GM23338 (cell line): ENCODE measurements around the gene PLEK. TPM values are rescaled to one million over a fixed set of nuclear protein-coding genes. Genes with fewer than 3 reads are reported as not detected.

Source experiments
- ATAC-seq: fragments of 200-7000 bp; cut with Tn5 transposase; 3 replicates; pipeline ENCODE4 v1.9.1; 2020
- DNase-seq: peaks from one replicate; pipeline ENCODE4 v3.0.0-alpha.2; 2015; ENCODE audit warnings: low spot score
- H2AFZ ChIP-seq: fragments of 200-600 bp; sonication (generic); 2 replicates; pipeline ENCODE4 v1.8.0; 2016; ENCODE audit warnings: antibody characterized with exemption, mild to moderate bottlenecking, moderate library complexity
- H3F3A ChIP-seq: fragments of 200-600 bp; sonication (generic); replicated peaks from 2 replicates; pipeline ENCODE4 v1.8.0; 2017; ENCODE audit warnings: antibody characterized with exemption, mixed run types, low read depth
- H3K27ac ChIP-seq: fragments of 200-600 bp; sonication (generic); 2 replicates; pipeline ENCODE4 v1.6.1; 2016; ENCODE audit warnings: low read depth
- H3K27me3 ChIP-seq: fragments of 200-600 bp; sonication (generic); 2 replicates; pipeline ENCODE4 v1.8.0; 2016; ENCODE audit warnings: mild to moderate bottlenecking, mixed run types, moderate library complexity; ENCODE audit not compliant: insufficient read depth
- H3K36me3 ChIP-seq: fragments of 200-600 bp; sonication (generic); 2 replicates; pipeline ENCODE4 v1.8.0; 2016; ENCODE audit warnings: mild to moderate bottlenecking; ENCODE audit not compliant: insufficient read depth
- H3K4me1 ChIP-seq: fragments of 200-600 bp; sonication (generic); 2 replicates; pipeline ENCODE4 v1.8.0; 2016; ENCODE audit warnings: mild to moderate bottlenecking, moderate library complexity; ENCODE audit not compliant: insufficient read depth
- H3K4me2 ChIP-seq: fragments of 200-600 bp; sonication (generic); 2 replicates; pipeline ENCODE4 v1.7.1; 2017; ENCODE audit warnings: mixed run types
- H3K4me3 ChIP-seq: fragments of 200-600 bp; sonication (generic); 2 replicates; pipeline ENCODE4 v1.6.1; 2016; ENCODE audit warnings: mixed run types
- H3K79me2 ChIP-seq: fragments of 200-600 bp; sonication (generic); replicated peaks from 2 replicates; pipeline ENCODE4 v1.8.0; 2017; ENCODE audit warnings: mild to moderate bottlenecking; ENCODE audit not compliant: insufficient read depth
- H3K9me2 ChIP-seq: fragments of 200-600 bp; sonication (generic); 2 replicates; pipeline ENCODE4 v1.8.0; 2017; ENCODE audit not compliant: insufficient read depth
- H4K20me1 ChIP-seq: fragments of 200-600 bp; sonication (generic); replicated peaks from 2 replicates; pipeline ENCODE4 v1.8.0; 2017; ENCODE audit warnings: mild to moderate bottlenecking; ENCODE audit not compliant: insufficient read depth
- H3K27ac Mint-ChIP-seq: 2 replicates; pipeline ENCODE4 v1.8.0; 2020; ENCODE audit warnings: inconsistent platforms, mild to moderate bottlenecking, moderate library complexity, mixed read lengths
- H3K27me3 Mint-ChIP-seq: 3 replicates; pipeline ENCODE4 v1.8.0; 2022; ENCODE audit warnings: low read depth, mild to moderate bottlenecking, moderate library complexity, mixed read lengths, inconsistent platforms; ENCODE audit not compliant: insufficient read depth, poor library complexity
- H3K36me3 Mint-ChIP-seq: 3 replicates; pipeline ENCODE4 v1.8.0; 2021; ENCODE audit warnings: low read depth, mild to moderate bottlenecking, inconsistent platforms, moderate library complexity, mixed read lengths
- H3K4me1 Mint-ChIP-seq: 3 replicates; pipeline ENCODE4 v1.8.0; 2020; ENCODE audit warnings: mild to moderate bottlenecking, inconsistent platforms, mixed read lengths
- H3K4me3 Mint-ChIP-seq: 3 replicates; pipeline ENCODE4 v1.8.0; 2021; ENCODE audit warnings: moderate library complexity, mild to moderate bottlenecking, inconsistent platforms, mixed read lengths
- H3K9me3 Mint-ChIP-seq: 3 replicates; pipeline ENCODE4 v1.8.0; 2020; ENCODE audit warnings: moderate library complexity, mild to moderate bottlenecking, inconsistent platforms, mixed read lengths
- EZH2phosphoT487 ChIP-seq: fragments of 200-600 bp; sonication (generic); IDR thresholded peaks from one replicate; pipeline ENCODE4 v1.8.1; 2018; ENCODE audit warnings: antibody characterized with exemption; ENCODE audit not compliant: unreplicated experiment
- JUNB ChIP-seq: IDR thresholded peaks from one replicate; pipeline ENCODE4 v1.6.1; 2016; ENCODE audit warnings: antibody characterized with exemption; ENCODE audit not compliant: unreplicated experiment
- NANOG ChIP-seq: IDR thresholded peaks from 2 replicates; pipeline ENCODE4 v1.6.1; 2016; ENCODE audit warnings: antibody characterized with exemption, borderline replicate concordance
- STAT1 ChIP-seq: IDR thresholded peaks from one replicate; pipeline ENCODE4 v1.6.1; 2016; ENCODE audit warnings: antibody characterized with exemption; ENCODE audit not compliant: unreplicated experiment
- ZNF114 ChIP-seq: fragments of 250-450 bp; sonication (Bioruptor Pico); IDR thresholded peaks from 2 replicates; pipeline ENCODE4 v1.5.0; 2020; ENCODE audit warnings: mild to moderate bottlenecking, moderate library complexity
- ZNF331 ChIP-seq: fragments of 250-450 bp; sonication (Bioruptor Pico); IDR thresholded peaks from 2 replicates; pipeline ENCODE4 v1.5.0; 2020; ENCODE audit warnings: low read depth, mild to moderate bottlenecking, moderate library complexity
- ZNF462 ChIP-seq: fragments of 250-450 bp; sonication (Bioruptor Pico); IDR thresholded peaks from 2 replicates; pipeline ENCODE4 v1.5.0; 2020; ENCODE audit warnings: mild to moderate bottlenecking, moderate library complexity
- polyA plus RNA-seq: library from polyadenylated mRNA; unstranded; fragments of >200 nt; fragmentation: Nextera tagmentation; extraction: Ambion mirVana; gene quantifications from 2 replicates; pipeline ENCODE4 v1.2.1, GENCODE V29; 2016
- total RNA-seq: library from RNA; depleted of rRNA; stranded (reverse); fragments of >200 nt; shearing (Covaris generic); gene quantifications from 2 replicates; pipeline ENCODE4 v1.2.3, GENCODE V29; 2014
- TF ChIP-seq, protein P1 (sequence below), 2 experiments: fragments of 200-600 bp in 1 of 2; sonication (generic) in 1 of 2; conservative IDR thresholded peaks; 2 replicates each; pipeline versions ENCODE4 v1.5.1 to v1.6.1; 2016 to 2017; ENCODE audit warnings: antibody characterized with exemption in 2 of 2, low read depth in 2 of 2, mild to moderate bottlenecking in 2 of 2, moderate library complexity in 1 of 2
- TF ChIP-seq, protein P2 (sequence below): IDR thresholded peaks from 2 replicates; pipeline ENCODE4 v1.6.1; 2016; ENCODE audit warnings: antibody characterized with exemption

Gene PLEK
- total and polyA plus RNA-seq, 2 experiments from 2014 or later = 0.06 TPM; not detected in 1

DNA sequence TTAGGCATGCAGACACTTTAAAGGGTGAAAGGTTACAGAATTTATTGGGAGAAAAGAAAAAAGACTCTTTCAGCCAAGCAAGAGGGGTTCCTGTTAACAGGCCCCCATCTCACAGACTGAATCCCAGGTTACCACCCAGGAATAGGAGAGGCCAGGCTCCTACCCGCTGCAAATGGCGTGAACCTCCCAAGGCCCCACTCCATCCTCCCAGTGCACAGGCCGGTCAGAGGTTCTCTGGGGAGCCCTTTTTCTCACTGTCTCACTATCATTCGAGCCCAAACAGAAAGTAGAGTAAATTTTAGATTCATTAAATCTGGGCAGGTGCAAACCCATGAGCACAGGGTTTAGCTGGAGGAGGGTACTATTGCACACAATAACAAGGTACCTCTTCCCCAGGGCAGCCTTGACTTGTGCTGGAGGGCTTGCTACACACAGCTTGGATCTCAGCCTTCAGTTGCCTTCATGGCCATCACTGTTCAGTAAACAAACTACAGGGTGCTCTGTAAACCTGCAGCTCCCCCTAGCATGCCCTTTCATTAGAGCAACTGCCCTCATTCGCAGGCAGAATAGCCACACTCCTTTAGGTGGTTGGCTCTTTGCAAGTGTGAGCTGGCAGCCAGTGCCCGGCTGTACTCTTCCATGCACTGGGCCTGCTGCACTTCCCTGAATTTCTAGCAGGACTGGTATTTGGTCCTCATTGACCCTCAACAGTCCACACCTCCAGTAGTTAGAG is 7.3 kb upstream of the PLEK start (continued):
- TF ChIP-seq, protein P1, sequence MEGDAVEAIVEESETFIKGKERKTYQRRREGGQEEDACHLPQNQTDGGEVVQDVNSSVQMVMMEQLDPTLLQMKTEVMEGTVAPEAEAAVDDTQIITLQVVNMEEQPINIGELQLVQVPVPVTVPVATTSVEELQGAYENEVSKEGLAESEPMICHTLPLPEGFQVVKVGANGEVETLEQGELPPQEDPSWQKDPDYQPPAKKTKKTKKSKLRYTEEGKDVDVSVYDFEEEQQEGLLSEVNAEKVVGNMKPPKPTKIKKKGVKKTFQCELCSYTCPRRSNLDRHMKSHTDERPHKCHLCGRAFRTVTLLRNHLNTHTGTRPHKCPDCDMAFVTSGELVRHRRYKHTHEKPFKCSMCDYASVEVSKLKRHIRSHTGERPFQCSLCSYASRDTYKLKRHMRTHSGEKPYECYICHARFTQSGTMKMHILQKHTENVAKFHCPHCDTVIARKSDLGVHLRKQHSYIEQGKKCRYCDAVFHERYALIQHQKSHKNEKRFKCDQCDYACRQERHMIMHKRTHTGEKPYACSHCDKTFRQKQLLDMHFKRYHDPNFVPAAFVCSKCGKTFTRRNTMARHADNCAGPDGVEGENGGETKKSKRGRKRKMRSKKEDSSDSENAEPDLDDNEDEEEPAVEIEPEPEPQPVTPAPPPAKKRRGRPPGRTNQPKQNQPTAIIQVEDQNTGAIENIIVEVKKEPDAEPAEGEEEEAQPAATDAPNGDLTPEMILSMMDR (conservative IDR thresholded peaks at IDR 0.05; ENCODE audit: low read depth in 2 of 2) = peak; percentile 60 to 86
- no peak for TF ChIP-seq STAT1
- no peak for TF ChIP-seq ZNF331 (CRISPR knock-in tag)
- TF ChIP-seq ZNF114 (CRISPR knock-in tag) = no peak
- TF ChIP-seq, protein P2, sequence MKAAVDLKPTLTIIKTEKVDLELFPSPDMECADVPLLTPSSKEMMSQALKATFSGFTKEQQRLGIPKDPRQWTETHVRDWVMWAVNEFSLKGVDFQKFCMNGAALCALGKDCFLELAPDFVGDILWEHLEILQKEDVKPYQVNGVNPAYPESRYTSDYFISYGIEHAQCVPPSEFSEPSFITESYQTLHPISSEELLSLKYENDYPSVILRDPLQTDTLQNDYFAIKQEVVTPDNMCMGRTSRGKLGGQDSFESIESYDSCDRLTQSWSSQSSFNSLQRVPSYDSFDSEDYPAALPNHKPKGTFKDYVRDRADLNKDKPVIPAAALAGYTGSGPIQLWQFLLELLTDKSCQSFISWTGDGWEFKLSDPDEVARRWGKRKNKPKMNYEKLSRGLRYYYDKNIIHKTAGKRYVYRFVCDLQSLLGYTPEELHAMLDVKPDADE = no peak
- TF ChIP-seq EZH2phosphoT487 = no peak

DNA sequence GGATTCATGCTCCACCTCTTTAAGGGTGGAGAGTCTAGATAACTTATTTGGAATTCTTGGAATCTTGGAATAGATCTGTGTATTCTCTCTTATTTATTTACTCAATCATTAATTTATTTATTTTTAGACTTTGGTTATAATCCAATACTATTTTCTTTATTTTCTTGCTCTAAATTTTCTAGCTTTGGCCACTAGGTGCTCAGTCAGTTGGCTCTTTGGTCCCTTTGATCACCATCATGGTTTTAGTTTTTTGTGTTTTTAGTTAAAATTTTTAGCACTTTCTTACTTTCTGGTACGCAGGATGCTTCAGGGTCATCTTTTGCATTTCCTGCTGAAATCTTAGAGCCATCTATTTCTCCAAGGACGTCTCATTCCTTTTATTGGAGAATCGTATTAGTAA is 5.2 kb upstream of the PLEK start:
- no peaks in the 10 kb centered on the region for H3K9me3 Mint-ChIP-seq
- no peak overlapping the region for H3K27ac ChIP-seq
- DNase-seq (no peak), ATAC-seq (no peak)
- no peaks in the 10 kb centered on the region for H3K36me3 Mint-ChIP-seq
- no peaks in the 10 kb centered on the region for H3K4me1 ChIP-seq
- peaks cover 14% of the 10 kb centered on the region for H3K27me3 Mint-ChIP-seq
- no peaks in the 10 kb centered on the region for H3K36me3 ChIP-seq
- no peak overlapping the region for H3K4me3 Mint-ChIP-seq
- H3K4me3 ChIP-seq = no peak overlapping the region
- peaks cover 10% of the 10 kb centered on the region for H3K27me3 ChIP-seq
- no peak overlapping the region for H3K27ac Mint-ChIP-seq
- no peaks in the 10 kb centered on the region for H4K20me1 ChIP-seq
- no peaks in the 10 kb centered on the region for H3F3A ChIP-seq
- TF ChIP-seq ZNF114 (CRISPR knock-in tag) = no peak
- no peak for TF ChIP-seq NANOG
- no peak for TF ChIP-seq EZH2phosphoT487
- TF ChIP-seq, protein P2 = no peak
- no peak for TF ChIP-seq STAT1
- TF ChIP-seq, protein P1 (conservative IDR thresholded peaks at IDR 0.05; ENCODE audit: low read depth in 2 of 2) = peak in 1 of 2 experiments; percentile 52; a peak in 2 of 4 replicates
- no peak for TF ChIP-seq JUNB
- TF ChIP-seq ZNF462 (CRISPR knock-in tag) = no peak
- H3K79me2 ChIP-seq = no peaks in the 10 kb centered on the region
- H3K9me2 ChIP-seq = no peaks in the 10 kb centered on the region
- no peak overlapping the region for H3K4me2 ChIP-seq
- H2AFZ ChIP-seq = no peak overlapping the region
- peaks cover 15% of the 10 kb centered on the region; the same call in 2 of the 3 replicates for H3K4me1 Mint-ChIP-seq
